Neural progenitor cell (in vitro differentiated cells): Measurements from ENCODE around the gene SPATA21.

Experiments
- CTCF ChIP-seq: fragments of 200-600 bp; sonication (generic); IDR thresholded peaks from 2 replicates; pipeline ENCODE4 v1.5.1; 2017; ENCODE audit warnings: antibody characterized with exemption, mild to moderate bottlenecking
- EZH2 ChIP-seq: fragments of 200-600 bp; sonication (generic); IDR thresholded peaks from 2 replicates; pipeline ENCODE4 v1.6.1; 2017; ENCODE audit warnings: antibody characterized with exemption, mild to moderate bottlenecking, moderate library complexity

- no peak for TF ChIP-seq CTCF
- no peak for TF ChIP-seq EZH2
Measured at GRCh38 chr1:16376971-16377370, 60.3 kb downstream of the SPATA21 start.
